RCC 7860 (cell line): ENCODE data around the gene YBX3.
"Not testable (repeated sequence)": the region's sequence is repeated elsewhere in the genome, so short reads cannot be mapped to it uniquely, and the experiment has no call there.

Experiments
- DNase-seq: peaks from one replicate; pipeline ENCODE4 v3.0.0-alpha.2; 2015; ENCODE audit warnings: low spot score
- FAIRE-seq: peaks from 2 replicates; lab custom pipeline; 2012; peaks lifted over from hg19 to GRCh38; lab: Jason Lieb, UNC

The YBX3 gene

DNA sequence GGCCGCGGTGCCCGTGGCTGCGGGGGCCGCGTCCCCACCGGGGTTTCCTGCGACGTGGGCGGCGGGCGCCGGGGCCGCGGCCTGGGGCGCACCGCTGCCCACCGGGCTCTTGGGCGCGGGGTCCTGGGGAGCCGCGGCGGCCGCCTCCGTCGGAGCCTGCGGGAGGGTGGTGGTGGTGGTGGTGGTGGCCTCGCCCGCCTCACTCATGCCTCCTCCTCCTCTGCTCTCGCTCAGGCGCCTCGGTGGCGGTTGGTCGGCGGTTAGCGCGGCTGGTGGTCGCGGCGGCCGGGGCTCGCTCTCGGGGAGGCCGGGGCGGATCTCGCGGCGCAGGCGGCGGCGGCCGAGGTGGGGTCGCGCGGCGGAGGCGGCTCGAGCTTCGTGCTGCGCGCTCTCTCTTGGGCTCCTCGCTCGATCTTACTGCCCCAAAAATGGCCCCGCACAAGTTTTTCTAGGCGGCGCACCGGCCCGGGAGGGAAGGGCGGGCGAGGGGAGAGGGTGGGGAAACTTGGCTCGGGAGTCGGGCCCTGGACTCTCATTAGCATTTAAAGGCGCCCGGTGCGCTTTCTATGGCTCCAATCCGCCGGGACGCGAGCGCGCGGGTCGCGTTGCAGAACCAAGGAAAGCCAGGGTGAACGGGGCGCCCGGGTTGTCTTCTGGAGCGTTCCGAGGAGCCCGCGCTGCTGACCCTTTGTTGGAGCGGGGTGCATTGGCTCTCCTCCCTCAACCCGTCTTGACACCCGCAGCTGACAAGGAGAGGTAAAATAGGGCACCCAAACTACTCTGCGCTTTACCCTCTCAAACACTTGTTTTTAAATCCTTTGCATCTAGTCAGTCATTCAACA lies at the start of gene YBX3:
Gene YBX3, minus strand, starts transcription at position 419 of the 842 bp plus-strand sequence. Its CDS starts 212 bp downstream, at position 207.
- DNase-seq (peak; percentile 50), FAIRE-seq (no peak)

DNA sequence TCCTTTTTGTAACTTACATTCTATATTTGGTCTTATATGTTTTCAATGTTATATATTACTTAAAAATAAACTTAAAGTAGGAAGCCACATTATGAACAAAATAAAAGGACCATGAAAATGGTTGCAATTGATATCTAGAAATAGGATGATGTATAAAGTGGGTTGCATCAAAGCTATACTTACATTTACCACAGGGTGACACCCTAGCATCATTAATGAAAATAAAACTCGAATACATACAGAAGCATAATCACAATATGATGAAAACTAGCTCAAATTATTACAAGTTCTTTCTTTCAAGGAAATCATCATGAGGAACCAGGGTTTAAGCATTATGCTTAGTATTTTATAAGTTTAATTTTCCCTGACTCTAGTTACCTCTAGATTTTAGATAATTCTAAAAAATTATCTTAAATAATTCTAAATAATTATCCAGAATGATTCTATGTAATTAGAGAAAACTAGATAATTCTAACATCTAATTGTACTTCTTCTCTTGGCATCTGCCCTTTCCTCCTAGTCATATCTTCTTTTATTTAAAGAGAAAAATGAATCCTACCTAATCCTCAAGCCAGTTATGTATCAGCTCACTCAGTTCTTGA lies 48.1 kb upstream of the YBX3 start:
- FAIRE-seq: peak; percentile 71
- peak; percentile 23 for DNase-seq

DNA sequence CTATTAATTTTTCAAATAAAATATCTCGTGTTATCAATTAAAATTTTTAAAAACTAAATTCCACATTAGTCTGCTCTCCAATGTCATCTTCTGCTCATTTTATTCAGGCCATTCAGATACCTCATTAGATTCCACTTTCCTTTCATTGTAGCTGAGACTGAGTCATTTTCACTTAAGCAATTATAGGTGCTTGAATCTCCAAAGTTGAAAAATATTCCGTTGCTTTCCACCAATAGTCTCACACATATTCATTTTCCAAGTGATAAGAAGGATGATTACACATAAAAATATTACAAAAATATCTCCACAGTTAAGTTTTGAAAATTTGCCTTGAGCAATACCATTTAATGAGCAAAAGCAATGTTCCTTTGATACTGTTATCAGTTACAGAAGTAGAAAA lies 36.5 kb upstream of the YBX3 start:
- DNase-seq (no peak), FAIRE-seq (no peak)

DNA sequence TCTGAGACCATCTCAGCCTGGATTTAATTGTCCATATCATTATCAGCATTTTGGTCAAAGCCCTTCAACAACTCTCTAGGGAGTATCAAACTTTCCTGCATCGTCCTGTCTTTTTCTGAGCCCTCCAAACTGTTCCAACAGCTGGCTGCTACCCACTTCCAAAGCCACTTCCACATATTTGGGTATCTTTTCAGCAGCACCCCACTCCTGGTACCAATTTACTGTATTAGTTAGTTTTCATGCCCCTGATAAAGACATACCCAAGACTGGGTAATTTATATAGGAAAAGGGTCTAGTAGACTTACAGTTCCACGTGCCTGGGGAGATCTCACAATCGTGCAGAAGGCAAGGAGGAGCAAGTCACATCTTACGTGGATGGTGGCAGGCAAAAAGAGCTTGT lies 33.1 kb upstream of the YBX3 start:
- FAIRE-seq (no peak), DNase-seq (no peak)

DNA sequence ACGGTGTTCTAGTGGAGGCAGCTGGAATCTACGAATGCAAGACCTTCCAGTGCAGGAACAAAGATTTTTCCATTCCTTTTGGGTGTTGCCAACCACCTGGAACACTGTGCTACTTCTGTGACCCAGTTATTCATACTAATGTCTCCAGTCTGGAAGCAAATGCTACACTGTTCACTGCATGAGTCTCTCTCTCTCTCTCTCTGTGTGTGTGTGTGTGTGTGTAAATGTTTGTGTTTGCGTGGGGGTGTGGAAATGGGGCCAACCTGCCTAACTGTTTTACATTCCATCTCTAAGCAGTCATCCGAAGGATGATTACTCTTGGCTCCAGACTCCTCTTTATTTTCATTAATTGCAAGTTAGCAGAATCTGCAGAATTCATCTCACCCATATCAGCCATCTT lies 29.9 kb upstream of the YBX3 start:
- FAIRE-seq: no peak
- no peak for DNase-seq

DNA sequence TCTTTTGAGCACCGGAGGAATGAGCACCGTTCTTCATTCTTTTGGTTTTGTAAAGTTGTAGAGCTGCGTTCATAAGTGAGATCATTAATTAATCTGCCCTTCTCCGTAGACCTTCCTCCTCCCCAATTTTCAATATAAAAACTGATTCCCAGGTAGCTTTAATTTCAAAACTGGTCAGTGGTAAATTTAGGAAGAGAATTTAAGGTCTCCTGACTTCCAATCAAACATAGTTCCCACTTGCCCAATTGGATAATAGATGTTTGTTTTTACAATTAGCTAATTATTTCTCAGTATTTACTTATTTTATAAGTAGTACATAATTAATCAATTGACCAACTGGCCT lies 27.2 kb upstream of the YBX3 start:
- no peak for FAIRE-seq
- no peak for DNase-seq

DNA sequence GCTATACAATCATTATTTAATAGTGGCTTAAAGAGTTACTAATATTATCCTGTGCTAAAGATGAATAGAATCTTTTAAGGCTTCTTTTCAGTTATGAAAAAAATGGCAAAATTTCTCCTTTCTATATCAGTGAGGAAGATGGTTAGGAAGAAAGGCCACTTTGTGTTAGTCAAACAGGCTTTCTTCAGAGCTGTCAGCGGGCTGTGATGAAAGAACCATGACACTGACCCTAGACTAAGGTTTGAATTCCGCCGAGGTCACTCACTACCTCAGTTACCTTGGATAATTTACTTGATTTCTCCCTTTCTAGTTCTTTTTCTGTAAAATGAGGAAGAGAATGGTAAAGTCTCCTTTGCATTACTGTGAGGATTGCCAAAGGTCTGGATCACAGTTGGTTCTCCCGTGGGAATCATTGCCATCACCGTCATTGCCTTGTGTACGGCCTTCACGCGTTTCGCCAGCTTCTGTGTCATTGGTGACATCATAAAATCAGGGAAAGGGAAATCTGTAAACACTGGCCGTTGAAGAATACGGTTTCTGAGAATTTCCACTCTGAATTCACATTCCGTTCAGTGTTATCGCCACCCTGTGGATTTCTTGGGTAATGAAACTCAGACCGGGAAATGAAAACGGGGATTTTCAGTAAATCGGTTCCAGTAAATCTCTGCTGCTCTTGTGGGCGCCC lies 26.7 kb upstream of the YBX3 start:
- DNase-seq: peak; percentile 76

DNA sequence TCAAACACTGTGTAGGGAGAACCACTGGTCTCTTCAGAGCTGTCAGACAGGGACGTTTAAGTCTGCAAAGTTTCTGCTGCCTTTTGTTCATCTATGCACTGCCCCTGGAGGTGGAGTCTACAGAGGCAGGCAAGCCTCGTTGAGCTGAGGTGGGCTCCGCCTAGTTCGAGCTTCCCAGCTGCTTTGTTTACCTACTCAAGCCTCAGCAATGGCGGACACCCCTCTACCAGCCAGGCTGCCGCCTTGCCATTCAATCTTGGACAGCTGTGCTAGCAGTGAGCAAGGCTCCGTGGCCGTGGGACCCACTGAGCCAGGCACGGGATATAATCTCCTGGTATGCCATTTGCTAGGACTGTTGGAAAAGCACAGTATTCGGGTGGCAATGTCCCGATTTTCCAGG lies 24.6 kb upstream of the YBX3 start:
- DNase-seq (no peak), FAIRE-seq (no peak)

More for the DNA sequence above, 26.7 kb upstream of the YBX3 start:
- peak; percentile 89 for FAIRE-seq

DNA sequence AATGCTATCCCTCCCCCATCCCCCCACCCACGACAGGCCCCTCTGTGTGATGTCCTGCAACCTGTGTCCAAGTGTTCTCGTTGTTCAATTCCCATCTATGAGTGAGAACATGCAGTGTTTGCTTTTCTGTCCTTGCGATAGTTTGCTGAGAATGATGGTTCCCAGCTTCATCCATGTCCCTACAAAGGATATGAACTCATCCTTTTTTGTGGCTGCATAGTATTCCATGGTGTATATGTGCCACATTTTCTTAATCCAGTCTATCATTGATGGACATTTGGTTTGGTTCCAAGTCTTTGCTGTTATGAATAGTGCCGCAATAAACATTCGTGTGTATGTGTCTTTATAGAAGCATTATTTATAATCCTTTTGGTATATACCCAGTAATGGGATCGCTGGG lies 20.3 kb upstream of the YBX3 start:
- not testable (repeated sequence) for DNase-seq

DNA sequence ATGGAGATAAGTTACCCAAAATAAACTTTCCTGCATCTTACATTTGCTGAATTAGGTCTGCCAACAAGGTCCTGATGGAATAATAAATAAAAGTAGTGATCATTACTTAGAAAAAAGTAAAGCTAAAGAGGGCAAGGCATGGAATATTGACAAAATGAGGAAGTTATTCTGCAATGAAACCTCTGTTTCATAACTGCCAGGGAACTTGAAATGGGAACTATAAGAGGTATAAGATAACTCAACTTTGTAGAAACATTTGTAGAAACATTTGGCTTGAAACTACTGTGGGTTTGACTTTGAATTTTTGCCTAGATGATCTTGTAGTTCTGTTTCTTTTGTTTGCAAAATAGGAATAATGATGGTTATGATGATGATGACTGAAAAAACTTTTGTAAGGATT lies 18.7 kb upstream of the YBX3 start:
- DNase-seq (no peak), FAIRE-seq (no peak)

More for the DNA sequence above, 20.3 kb upstream of the YBX3 start:
- FAIRE-seq: not testable (repeated sequence)

DNA sequence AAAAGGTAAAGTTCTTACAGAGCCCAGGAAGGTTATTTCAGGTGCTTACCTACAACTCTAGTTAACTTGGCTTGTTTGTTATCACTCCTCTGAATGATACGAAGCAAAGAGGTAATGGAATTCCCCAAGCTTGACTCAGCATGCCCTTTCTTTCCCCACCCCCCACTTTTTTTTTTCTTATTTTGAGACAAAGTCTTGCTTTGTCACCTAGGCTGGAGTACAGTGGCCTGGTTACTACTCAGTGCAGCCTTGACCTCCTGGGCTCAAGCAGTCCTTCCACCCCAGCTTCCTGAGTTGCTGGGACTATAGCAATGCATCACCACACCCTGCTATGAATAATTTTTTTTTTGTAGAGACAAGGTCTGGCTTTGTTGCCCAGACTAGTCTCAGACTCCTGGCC lies 17.1 kb upstream of the YBX3 start:
- DNase-seq (peak; percentile 50), FAIRE-seq (no peak)

DNA sequence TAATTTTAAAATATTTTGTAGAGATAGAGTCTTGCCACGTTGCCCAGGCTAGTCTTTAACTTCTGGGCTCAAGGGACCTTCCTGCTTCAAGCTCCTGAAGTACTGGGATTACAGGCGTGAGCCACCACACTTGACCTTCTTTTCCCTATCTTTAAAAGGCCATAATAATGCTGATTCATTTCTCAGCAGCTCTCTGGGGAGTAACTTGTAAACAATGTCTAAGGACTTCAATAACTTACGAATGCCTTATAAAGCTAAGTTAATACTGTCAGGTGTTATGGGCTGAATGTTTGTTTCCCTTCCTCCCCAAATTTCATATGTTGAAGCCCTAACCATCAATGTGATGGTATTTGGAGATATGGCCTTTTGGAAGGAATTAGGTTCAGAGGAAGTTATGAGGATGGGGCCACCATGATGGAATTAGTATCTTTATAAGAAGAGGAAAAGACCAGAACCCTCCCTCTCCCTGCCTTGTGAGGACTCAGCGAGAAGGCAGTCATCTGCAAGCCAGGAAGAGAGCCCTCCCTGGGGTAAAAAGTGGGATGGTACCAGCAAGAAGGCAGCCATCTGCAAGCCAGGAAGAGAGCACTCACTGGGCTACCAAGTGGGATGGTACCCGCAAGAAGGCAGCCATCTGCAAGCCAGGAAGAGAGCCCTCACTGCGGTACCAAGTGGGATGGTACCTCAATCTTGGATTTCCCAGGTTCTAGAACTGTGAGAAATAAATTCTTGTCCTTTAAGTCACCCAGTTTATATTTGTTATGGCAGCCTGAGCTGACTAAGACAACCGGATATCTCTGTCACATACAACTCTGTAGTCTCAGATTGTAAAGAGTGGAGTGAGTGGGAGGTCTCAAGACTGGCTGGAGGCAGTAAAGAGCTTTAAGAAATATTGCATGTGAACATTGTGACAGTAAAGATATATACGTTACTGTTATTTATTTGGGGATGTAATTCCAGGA lies 16.3 kb upstream of the YBX3 start:
- DNase-seq (peak; percentile 17), FAIRE-seq (no peak)

DNA sequence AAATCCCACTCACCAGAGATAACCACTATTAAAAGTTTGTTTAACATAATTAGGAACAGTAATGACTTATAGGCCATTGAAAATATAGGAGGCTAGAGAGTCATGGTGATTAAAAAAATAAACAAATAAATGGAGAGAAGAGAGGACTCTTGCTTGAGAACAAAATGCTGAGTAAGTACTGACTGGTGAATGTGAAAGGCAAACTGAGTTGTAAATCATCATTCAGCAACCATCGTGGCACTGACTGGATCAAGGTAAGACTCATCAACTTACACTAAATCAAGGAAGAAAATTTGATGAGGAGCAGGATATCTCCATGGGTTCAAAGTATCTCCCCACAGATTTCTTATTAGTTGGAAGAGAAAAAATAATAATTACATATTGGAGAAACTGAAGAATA lies 14.1 kb upstream of the YBX3 start:
- DNase-seq (no peak), FAIRE-seq (no peak)

DNA sequence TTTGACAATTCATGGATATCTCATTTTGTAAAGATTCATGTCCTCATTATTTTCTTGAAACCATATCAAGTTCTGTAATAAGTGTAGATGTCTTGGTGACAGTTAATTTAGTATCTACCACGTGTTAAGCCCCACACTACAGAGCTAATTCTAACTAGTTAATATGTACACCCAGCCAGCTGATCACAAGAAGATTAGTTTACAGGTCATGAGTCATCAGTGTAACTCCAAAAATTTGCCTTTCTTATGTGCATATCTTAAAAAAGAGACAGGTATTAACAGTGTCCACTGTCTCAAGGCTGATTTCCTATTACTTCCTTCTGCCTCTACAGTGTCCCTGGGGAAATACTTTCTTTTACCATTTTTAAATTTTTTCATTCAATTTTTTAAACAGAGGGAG lies 13.3 kb upstream of the YBX3 start:
- DNase-seq: no peak
- no peak for FAIRE-seq

DNA sequence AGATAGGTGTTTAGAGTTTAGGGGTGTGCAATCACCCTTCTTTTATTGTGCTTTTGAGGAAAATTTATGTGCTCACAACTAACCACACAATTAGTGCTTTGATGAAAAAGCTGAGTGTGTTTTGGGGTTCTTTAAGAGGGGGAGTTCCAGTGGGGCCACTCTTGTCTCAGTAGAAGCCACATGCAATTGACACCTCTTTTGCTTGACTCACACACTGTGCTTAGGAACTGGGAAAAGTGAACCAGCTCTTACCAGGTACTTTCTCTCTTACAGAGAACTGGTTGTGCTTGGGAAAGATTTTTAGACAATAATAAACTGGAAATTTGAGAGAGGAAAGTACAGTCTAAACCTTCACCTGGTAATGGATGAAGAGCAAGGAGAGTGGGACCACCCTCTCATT lies 12.3 kb upstream of the YBX3 start:
- FAIRE-seq: no peak
- no peak for DNase-seq

DNA sequence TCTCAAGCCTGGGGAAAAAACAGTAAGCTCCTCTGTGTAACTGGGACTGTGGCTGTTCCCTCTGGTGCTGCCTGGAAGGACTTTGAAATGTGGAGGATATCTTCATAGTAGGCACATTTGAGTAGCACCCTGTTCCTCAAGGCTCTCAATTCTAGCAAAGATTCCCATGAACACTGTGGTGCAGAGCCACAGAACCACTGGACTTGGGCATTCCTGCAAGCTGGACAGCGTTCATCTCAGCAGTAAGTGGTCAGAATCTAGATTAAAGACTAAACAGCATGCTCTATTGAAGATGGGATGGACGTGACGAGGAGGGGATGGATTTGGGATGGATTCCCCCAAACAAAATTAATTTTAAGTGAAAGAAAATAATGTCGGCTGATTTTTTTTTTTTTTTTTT lies 9.4 kb upstream of the YBX3 start:
- FAIRE-seq: no peak
- DNase-seq: no peak

DNA sequence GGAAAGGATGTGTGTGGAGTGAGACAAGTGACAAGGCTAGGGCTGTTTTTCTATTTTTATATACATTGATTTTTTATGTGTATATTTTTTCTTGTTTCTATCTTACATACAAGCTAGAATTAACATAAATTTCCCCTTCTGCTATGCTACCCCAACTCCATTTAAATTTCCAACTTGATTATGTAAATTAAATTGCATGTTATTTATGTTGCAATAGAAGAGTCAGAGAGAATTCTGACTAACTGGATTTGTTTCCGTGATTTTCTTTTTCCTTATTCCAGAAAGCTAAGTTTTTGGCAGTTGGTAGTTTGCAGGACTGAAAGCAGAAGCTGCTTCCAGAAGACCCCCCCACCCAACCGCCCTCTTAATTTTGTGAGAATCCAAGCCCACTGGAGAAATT lies 8.9 kb upstream of the YBX3 start:
- DNase-seq: no peak
- FAIRE-seq: no peak

DNA sequence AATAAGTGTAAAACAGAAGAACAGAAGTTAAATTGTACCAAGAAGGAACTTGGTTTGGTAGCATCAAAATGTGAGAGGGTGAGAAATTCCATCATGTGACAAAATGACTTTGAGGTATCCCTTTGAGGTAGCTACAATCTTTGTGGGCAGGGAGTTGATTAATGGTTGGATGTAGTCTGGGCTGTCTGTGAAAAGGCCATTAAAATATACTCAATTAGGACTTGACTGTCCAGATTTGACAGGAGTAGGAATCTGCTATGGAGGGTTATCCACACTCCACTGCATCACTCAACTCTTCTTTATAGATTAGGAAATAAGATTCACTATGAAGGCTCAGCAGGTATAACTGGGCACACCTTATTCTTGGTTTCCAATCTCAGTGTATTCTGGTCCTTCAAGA lies 7.4 kb upstream of the YBX3 start:
- FAIRE-seq (no peak), DNase-seq (no peak)

DNA sequence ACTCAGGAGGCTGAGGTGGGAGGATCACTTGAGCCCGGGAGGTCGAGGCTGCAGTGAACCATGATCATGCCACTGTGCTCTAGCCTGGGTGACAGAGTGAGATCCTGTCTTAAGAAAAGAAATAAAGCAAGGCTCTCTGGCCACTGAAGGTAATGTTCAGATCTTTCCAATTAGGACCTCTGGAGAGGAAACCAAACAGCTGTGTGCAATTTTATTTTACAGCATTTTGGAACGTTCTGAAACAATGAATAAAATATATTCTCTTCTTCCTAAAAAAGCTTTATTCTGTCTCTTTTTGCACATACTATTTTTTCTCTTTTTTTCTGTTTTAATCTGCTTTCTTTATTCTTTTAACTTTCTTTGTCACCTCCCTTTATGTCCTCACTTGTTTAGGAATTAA lies 5.0 kb upstream of the YBX3 start:
- DNase-seq: no peak
- FAIRE-seq: no peak

DNA sequence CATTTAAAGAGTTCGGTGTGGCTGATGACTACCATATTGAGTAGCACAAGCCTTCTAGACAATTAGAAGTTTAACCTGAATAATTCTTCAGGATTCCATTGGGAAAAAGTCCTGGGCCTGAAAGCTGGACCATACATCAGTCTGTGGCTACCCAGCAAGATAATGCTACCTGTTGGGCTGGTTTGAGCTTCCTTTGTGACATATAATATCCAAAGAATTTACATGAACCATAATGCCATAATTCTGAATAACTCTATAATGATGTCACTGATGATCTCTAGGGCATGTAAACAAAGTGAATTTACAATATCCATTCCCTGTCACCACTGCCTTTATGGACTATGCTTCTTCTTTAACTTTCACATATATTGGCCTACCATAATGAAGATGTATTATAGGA lies 3.8 kb upstream of the YBX3 start:
- DNase-seq (no peak), FAIRE-seq (no peak)

DNA sequence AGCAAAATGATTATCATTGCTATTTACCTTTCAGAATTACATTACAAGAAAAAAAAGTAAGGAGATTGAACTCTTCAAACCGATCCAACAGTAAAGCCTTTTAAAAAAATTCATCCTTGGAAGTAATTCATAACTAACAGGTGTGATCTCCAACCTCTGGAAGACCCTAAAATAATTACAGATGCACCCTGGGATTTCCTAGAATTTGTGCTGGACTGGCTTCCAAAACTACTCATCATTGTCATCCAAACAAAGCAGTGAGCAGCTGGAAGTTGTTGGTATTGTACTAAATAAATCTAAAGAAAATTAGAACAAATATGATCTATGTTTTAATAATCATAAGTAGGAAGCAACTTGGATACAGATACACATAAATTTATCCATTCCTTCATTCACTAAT lies 1.9 kb upstream of the YBX3 start:
- FAIRE-seq (no peak), DNase-seq (no peak)
